Activated CD8-positive, alpha-beta memory T cell treated with anti-CD3 and anti-CD28 coated beads, Interleukin-2, amount 50 U/mL, for 24 hours (primary cell): ENCODE data around the gene SLC6A3.

ENCODE experiments used
- DNase-seq: peaks from one replicate; pipeline ENCODE4 v3.0.0-alpha.2; 2020; ENCODE audit errors: extremely low read depth

The SLC6A3 gene

DNA sequence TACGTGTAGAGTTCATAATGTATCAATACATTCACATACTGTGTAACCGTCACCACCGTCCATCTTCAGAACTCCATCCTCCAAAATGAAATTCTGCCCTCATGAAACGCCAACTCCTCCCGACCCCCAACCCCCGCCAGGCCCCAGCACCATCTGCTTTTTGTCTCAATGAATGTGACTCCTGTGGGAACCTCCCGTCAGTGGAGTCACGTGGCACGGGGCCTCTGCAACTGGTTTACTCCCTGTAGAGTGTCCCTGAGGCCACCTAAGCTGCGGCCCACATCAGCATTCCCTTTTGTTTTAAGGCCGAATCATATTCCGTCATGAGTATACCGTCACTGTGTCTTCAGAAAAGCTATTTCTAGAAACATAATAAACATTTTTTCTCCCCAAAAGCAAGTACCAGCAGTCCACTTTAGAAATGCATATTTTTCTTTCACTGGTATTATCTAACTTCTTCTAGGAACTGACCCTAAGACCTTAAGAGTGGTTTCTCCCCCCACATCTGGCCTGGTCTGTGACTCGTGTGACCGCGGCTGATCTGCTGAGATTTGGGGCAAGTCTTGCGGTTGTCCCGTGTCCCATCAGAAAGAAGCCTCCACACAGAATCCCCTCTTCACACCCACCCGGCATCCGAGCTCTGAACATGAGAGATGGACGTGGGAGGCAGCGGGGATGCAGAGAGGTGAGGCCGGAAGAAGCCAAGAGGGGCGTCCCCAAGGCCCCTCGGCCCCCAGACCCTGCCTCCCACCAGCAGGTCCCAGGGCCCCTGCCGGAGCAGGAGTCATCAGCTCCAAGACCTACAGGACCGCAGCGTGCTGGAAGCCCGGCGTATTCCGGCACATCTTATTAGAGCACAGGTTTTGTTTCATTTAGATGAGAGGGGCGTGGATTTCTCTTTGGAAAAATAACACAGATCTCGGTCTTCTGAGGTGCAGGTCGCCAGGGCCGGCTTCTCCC lies 38.3 kb downstream of the SLC6A3 start:
- DNase-seq = no peak

DNA sequence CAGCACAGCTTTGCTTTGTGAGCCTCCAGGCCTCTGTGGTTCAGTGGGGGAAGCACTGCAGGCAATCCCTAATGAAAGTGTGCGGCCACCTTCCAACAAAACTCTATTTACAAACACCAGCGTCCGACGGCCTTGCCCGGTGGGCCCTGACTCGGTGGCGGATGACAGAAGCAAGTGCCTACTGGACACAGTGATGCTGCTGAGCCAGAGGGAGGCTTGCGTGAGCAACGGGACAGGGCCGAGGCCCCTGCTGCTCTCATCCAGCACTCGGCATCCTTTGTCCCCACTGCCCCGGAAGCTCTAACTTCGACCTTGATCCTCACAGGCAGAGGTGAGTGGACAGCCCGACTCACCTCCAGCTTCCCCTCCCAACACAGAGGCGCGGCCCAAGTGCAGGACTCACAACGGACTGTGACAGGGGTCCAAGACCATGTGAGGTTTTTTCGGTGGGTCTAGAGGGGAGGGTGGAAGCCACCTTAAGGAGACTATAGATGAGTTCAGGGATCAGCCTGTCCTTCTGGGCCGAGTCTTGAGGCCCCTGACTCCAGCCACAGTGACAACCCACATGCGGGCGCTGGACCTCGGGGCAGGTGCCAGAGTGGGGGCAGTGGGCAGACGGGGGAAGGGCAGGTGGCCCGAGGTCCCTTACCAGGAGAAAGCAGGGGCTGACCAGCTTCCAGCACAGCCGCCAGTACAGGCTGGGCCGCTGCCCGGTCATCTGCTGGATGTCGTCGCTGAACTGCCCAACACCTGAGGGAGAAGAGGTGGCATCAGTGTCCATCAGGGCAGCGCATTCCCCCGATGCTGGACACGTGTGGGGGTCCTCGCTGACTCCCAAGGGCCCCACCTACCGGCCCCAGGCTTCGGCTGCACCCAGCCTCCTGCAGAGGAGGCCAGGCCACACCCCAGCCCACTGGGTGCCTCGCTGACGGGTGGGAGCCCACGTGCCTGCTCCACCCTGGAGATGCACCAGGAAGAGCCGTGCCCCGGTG lies 39.4 kb downstream of the SLC6A3 start:
- no peak for DNase-seq

DNA sequence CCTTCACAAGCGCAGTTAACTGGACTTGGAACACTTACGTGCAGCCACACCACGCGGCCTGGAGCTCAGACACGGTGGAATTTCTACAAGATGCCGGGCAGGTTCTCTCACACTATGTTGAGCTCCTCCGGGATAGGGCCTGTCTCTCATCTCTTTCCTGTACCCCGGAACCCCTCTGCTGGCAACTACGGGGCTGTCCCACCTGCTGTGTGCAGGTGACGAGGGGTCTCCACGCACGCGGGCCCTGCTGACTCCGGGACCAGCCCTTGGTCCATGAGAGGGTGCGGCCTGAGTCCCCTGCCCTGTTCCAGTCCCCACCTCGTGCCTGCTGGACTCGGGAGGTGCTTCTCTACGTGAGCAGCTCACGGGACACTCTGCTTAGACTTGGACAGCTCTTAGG lies 40.1 kb downstream of the SLC6A3 start:
- no peak for DNase-seq

DNA sequence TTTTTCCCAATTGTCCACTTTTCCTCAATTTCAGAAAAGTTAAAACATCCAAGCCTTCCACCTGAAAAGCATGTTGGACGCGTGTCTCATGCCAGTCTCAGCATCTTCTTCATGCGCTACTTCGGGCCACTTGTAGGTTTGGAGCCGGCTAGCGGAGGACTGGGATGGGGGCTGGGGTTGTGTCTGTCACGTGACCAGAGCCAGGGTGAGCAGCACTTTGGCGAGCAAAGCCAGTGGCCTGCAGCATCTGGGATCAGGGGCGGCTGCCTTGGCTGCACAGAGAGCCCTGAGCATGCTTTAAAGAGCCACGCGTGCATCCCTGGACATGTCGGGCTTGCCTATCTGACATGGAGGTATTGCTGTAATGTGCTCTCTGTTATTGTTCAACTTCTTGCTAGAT lies 41.2 kb downstream of the SLC6A3 start:
- DNase-seq = no peak

DNA sequence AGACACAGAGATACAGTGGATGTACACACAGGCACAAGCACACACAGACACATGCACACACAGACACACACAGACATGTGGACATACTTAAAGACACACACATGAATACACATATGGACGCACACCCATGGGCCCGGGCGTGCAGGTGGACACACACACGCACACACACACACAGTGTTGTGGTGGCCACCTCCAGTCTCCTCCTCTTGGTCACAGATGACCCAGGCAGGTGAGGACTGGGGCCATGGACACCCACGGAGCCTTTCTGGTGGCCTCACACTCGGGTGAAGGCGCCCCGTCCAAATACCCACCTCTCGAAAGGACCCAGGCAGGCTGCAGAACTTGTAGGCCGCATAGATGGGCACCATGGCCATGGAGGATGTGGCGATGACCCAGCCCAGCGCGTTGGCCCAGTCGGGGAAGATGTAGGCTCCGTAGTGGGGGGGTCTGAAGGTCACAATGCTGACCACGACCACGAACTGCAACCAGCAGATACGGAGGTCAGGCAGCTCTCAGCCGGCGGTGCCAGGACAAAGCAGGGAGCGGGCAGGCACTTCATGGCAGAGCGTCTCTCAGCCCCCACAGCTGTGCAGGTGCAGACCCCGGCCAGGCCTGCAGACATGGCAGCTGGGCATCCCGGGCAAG lies 42.5 kb downstream of the SLC6A3 start:
- no peak for DNase-seq

DNA sequence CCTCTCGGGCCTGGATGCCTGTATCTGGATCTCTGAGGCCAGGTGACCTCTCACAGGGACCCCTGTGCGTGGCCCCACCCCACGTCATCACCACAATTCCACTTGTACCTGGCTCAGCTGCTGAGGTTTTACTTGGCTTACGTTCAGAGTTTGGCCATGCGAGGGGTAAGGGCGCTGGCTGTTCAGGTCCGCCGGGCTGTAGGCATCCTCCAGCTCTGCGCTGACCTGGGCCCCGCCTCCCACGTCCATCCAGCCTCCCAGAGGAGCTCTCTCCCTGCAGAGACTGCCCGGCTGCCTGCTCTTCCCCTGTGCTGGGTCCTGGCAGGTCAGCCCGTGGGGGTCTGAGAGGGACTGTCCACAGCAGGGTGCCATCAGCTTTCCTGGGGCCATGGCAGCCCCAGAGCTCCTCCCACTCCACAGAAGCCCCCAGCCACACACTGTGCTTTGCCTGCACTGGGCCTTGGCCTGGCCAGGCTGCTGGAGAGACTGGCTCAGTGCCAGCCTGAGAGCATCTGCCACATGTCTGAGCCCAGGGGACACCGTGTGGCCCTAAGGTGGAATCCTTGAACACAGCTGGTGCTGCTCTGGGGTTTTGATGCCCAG lies 43.6 kb downstream of the SLC6A3 start:
- DNase-seq = no peak

DNA sequence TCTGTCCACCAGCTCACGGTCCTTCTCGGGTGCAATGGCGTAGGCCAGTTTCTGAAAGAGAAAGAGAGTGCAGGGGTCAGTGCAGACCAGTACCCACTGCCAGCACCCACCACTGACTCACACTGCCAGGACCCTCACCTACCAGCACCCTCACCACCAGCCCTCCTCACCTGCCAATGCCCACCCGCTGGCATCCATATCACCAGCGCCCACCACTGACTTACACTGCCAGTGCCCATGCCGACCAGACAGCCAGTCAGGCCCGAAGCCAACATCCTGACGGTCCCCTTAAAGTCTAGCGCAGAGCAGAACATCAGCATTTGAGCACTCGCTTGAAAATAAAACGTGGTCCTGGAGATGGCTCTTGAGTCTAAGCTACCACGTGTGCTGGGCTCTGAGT lies 44.3 kb downstream of the SLC6A3 start:
- DNase-seq = no peak

DNA sequence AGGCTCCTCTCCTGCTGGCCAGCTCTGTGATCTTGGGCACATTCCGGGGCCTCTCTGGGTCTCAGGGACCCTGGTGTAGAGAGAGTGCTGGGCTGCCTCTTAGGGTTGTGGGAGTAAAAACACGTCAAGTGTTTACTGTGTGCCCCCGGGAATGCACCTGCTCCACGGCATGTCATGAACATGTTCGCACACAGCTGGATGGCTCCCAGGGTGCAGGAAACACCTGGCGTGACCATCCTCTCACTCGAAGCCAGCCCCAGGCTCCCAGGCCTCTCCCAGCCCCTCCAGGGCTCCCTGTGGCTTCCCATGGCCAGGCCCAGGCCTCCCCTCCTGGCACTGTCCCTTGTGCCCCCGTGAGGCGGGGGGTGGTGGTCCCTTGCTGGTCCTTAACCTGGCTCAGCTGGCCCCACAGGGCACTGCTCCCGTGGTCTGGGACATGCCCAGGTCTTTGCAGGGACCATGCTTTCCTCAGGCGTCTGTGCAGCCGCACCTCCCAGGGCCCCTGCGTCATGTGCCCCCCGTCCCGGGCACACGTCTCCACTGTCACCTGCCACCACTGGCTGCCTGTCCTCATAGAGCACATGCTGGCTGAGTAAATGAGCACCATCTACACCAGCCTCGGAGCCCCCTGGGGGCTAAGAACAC lies 44.9 kb downstream of the SLC6A3 start:
- no peak for DNase-seq

DNA sequence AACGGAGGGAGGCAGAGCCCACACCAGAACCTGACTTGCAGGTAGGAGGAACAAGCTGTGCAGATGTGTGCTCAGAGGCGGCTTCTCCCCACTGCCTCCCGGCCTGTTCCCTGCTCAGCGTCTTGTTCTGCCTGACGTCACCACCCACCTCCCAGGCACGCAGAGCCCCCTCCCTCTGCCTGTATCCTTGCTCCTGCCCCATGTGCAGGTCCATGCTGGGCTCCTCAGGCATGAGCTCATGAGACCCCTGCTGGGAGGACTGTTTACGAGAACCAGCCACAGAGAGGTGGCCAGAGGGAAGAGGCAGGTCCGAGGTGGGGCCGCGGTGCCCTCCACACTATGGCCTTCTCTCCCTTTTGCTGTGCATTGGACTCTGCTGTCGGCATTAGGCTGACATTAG lies 45.5 kb downstream of the SLC6A3 start:
- DNase-seq = no peak

DNA sequence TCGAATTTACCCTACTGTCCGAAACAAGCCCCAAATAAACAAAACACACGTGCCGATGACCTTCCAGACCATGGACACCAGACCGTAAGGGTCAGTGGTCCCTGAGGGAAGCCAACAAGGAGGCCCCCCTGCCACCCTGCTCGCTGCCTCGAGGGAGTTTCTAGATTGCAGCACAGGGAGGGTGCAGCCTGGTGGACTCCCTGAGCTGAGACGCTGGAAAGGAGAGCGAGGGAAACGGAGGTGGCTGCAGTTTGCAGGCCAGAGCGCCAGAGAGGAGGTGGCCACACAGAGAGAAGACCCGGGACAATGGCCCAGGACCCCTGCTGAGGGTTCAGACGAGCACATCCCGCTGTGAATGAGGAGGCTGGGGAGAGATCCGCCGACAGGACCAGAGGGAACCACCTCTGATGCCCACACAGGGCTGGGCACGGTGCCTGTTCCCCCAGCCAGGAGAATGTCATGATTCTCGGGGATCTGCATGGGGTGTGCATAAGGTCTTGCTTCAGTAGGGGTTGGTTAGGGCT lies 48.9 kb downstream of the SLC6A3 start:
- DNase-seq = no peak

DNA sequence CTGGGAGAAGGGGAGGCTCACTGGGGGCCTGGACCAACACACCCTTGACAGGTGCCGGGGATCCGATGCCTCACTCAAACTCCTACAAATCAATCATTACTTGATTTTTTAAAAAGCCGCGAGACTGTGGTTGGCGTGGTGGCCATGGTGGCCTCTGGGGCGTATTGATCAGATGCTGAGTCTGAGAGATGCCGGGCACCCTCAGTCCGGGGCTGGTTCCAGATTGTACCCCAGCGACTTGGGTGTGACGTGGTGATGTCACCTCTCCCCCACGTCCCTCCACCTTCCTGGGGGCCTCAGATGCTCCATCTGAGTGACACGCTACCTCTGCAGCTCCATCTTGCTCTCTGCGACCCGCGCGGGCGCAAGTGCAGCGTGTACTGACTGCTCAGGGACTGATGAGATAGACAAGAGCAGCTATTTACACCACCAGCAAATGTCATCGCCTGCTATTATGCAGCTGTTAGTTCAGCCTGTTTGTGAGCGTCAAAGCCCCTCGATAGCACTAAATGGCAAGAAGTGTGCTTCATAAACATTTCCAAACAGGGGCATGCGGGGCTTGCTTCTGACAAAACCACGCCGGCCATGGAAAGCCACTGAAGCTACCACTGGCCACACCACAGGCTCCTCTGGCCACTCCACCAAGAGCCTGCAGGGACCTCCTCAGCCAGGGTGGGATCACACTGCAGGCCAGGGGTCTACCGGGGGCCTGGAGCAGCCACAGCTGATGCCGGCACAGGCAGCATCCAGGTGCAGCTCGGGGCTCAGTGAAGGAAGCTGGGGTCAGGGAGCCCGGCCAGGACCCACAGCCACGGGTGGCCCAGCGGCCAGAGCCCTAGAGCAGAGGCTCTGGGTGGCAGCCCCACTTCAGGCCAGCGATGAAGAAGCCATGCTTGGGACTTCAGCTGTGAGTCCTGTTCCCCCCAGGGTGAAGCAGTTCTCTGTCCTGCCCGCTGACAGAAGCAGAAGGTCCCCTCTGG lies 50.1 kb downstream of the SLC6A3 start:
- DNase-seq = no peak

DNA sequence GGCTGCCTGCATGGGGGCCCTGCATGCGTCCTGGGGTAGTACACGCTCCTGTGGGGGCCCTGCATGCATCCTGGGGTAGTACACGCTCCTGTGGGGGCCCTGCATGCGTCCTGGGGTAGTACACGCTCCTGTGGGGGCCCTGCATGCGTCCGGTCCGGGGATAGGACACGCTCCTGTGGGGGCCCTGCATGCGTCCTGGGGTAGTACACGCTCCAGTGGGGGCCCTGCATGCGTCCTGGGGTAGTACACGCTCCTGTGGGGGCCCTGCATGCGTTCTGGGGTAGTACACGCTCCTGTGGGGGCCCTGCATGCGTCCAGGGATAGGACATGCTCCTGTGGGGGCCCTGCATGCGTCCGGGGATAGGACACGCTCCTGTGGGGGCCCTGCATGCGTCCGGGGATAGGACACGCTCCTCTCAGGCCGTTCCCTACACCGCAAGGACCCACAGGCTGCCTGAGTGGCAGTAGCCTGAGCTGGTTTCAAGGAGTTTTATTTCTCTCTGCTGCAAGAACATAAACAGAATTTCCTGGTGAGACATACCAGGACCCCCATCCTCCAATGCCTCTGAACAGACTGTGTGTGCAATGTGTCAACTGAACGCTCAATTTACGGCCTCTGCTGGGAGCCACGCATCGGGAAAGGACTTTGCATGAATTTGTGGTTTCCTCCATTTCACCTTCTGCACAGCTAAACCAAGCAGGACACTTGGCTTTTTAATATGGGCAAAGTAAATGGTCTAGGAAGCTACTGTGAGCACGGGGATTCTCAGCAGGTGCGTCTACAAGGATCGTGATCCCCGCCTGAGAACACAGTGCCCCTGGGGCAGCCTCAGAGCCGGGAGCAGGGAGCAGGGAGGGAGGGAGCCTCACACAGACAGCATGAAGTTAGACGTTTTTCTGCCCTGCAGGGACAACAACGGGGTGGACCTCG lies 51.4 kb downstream of the SLC6A3 start:
- DNase-seq = no peak

DNA sequence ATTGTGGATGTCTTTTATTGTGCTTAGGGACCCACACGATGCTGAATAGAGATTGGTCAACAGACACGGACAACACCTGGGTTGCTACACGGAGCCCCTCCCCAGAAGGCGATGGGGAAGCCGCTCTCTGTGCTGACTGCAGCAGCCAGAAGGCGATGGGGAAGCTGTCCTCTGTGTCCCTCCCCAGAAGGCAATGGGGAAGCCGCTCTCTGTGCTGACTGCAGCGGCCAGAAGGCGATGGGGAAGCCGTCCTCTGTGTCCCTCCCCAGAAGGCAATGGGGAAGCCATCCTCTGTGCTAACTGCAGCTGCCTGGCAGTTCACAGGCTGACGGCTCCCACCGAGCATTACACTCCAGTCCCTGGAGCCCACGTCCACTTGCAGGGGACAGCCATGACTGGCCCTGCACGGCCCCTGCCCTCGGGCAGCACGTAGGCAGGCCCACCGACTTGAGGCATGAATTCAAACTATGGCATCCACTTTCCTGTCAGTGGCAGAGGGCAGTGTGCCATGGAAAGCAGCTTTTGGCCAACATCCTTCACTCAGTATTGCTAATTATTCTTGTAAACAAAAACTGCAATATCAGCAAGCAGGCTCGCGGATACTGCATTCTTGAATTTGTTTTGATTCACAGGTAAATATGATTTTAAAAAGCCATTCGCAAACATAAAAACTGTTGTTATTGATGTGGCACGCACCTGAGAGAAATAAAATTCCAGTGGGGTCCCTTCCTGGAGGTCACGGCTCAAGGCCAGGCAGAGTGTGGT lies 52.3 kb downstream of the SLC6A3 start:
- no peak for DNase-seq

DNA sequence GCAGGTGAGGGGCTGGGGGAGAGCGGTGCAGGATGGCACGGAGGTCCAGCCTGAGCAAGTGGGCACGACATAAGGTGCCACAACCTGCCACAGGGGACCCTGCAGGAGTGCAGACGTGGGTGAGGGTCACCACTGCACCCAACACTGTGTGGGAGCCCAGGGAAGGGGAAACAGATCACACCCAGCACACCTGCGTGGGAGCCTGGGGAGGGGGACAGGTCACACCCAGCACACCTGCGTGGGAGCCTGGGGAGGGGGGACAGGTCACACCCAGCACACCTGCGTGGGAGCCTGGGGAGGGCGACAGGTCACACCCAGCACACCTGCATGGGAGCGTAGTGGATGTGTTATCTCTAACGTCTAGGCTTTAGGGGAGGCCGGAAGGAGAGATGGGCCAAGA lies 53.0 kb downstream of the SLC6A3 start:
- no peak for DNase-seq

DNA sequence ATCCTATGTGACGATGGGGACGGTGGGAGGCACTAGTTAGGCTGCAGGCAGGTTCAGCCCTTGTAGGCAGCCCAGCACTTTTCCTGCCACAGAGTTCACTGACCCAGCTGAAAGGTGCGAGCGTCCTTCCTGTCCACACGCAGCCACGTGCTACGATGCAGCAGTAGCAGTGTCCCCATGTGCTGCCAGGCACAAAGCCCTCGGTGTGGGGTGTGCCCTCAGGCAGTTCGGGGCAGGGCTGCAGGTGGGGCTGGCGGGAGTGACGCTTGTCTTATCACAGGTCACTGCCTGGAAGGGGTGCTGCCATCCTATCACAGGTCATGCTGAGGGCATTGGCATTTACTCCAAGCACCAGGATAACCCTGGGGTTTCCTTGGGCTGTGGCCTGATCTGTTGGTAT lies 53.5 kb downstream of the SLC6A3 start:
- DNase-seq = no peak

DNA sequence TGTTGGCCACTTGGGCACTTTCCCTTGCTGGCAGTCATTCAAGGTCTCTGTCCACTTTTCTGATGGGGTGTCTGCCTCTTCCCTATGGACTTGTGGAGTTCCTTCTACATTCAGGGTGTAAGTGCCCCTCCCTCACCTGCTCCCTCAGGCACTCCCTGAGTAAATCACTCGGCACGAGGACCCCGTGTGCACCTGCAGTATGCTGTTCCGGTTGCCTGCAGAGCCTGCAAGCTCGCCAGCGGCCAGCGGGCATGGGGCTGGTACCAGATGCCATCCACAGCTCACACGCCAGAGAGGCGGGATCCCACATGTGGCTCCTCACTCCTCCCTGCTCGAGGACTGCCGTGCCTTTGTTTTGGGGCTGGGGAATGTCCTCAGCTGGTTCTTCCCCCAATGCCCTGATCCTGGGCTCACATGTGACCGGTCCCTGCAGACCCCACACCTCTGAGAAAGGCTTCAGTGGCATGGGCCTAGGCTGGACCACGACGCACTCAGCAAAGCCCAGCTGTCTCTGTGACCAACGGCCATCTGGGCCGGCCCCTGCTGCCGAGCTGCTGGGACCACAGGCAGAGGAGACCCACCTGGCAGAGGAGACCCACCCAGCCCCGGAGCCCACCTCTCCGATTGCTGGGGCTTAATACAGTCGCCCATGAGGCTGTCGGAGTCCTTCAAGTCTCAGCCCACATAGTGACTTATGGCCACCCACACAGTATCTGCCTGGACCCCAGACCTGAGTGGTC lies 54.2 kb downstream of the SLC6A3 start:
- no peak for DNase-seq

DNA sequence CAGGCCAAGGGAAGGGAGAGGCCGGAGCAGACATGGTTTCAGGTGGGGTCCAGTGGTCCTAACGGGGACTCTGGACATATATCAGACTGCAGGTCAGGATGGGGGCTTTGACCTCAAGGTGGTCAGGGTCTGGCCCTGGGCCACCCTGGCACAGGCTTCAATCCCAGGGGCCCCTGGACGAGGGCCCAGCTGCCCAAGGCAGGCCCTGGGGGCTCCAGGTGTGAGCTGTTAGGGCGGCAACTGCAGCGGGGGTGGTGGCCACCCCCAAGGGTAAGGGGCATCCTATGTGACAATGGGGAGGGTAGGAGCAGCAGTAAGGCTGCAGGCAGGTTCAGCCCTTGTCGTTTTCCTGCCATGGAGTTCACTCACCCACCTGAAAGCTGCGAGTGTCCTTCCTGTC lies 54.9 kb downstream of the SLC6A3 start:
- DNase-seq = no peak
